GM18909 (cell line): ENCODE results near the gene MYCBP2.
"Not testable (repeated sequence)": the region's sequence is repeated elsewhere in the genome, so short reads cannot be mapped to it uniquely, and the experiment has no call there.

Experiments
- ATAC-seq: cut with Tn5 transposase; IDR thresholded peaks from one replicate; pipeline ENCODE4 v1.9.1; 2021; ENCODE audit warnings: mild to moderate bottlenecking; ENCODE audit not compliant: unreplicated experiment, poor library complexity

The MYCBP2 gene, protein sequence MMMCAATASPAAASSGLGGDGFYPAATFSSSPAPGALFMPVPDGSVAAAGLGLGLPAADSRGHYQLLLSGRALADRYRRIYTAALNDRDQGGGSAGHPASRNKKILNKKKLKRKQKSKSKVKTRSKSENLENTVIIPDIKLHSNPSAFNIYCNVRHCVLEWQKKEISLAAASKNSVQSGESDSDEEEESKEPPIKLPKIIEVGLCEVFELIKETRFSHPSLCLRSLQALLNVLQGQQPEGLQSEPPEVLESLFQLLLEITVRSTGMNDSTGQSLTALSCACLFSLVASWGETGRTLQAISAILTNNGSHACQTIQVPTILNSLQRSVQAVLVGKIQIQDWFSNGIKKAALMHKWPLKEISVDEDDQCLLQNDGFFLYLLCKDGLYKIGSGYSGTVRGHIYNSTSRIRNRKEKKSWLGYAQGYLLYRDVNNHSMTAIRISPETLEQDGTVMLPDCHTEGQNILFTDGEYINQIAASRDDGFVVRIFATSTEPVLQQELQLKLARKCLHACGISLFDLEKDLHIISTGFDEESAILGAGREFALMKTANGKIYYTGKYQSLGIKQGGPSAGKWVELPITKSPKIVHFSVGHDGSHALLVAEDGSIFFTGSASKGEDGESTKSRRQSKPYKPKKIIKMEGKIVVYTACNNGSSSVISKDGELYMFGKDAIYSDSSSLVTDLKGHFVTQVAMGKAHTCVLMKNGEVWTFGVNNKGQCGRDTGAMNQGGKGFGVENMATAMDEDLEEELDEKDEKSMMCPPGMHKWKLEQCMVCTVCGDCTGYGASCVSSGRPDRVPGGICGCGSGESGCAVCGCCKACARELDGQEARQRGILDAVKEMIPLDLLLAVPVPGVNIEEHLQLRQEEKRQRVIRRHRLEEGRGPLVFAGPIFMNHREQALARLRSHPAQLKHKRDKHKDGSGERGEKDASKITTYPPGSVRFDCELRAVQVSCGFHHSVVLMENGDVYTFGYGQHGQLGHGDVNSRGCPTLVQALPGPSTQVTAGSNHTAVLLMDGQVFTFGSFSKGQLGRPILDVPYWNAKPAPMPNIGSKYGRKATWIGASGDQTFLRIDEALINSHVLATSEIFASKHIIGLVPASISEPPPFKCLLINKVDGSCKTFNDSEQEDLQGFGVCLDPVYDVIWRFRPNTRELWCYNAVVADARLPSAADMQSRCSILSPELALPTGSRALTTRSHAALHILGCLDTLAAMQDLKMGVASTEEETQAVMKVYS (N-terminal part only)

DNA sequence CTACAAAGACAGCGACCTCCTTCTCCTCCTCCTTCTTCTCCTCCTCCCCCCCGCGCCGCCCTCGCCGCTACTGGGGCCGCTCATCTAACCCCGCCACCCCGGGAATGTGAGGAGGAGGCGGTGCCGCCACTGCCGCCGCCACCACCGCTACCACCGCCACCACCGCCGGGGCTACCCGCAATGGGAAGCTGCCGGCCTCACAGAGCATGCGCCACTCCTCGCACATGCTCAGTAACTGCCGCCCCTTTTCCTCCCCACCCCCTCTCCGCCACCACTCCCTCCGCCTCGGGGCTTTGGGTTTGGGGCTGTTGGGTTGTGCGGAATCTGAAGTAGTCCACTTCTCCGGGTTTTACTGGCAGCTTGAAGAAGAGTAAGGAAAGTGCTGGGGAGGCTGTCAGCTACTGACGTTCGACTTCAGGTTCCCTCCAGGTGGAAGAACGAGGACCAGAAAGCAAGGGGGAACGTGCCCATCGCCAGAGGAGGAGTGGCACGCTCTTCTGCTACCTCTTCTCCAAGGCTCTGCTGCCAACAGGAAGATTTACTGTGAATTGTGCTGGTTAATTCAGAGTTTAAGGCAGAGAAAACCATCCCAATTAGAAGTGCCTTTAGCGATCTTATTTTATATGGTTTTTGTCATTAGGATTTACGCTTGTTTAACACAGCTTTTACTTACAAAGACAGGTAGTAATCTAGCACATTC lies at the start of gene MYCBP2:
Gene MYCBP2, minus strand, starts transcription at position 190 of the 700 bp plus-strand sequence. CDS start 319 bp downstream, outside the sequence.
- peak; percentile 55 for ATAC-seq

DNA sequence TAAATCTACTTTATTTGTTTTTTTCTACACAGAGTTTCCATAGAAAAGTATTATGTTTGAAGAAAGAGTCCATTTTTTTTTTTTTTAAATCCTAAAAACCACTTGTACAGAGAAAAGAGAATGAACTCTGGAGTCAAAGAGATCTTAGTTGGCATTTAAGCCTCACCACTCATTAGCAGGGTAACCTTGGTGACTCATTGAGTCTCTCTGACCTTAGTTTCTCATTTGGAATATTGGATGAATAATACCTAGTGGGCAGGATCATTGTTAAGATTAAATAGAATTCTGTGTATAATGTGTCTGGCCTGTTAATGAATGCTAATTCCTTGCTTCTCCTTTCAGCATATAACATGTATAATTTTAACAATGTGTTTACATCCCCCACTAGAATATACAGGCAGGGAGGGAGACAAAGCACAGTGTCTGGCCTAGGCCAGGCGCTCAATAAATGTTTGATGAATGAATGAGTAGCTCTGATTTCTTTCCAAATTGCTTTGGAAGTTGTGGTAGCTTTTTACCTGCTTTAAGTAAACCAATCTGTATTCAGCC lies 48.7 kb upstream of the MYCBP2 start:
- no peak for ATAC-seq

DNA sequence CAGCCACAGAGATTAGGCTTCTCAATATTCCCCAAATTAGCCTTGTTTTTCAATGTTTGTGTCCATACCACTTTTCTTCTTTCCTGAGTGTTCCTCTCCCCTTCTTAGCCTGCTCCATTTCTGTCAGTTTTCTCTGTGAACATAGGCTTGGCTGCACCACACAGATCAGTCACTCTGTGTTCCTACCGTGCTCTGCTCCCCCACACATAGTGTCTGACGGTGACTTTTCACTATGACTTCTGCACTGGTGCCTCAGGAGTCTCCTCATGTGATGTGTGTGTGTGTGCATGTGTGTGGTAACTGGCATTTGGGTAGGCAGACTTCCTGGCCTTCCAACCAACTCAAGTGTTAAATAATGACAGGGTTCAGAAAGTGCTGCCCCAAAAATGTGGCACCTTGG lies 47.9 kb upstream of the MYCBP2 start:
- ATAC-seq = peak; percentile 76

DNA sequence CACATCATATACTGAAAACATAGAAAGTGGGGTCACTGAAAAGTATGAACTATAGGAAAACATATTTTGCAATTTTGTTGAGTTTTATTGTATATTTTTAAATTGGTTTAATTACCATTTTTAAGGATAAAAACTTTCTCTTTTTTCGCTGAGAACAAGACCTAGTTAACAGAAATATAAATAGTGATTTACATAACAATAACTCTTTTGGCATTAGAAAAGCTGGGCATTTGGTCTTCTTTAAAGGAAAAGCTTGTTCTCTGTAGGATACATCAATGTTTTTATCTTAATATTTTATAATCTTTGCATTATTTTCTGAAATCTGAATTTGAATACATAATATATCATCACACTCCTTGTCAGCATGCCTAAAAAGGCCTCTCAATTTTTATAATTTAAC lies 47.4 kb upstream of the MYCBP2 start:
- no peak for ATAC-seq

DNA sequence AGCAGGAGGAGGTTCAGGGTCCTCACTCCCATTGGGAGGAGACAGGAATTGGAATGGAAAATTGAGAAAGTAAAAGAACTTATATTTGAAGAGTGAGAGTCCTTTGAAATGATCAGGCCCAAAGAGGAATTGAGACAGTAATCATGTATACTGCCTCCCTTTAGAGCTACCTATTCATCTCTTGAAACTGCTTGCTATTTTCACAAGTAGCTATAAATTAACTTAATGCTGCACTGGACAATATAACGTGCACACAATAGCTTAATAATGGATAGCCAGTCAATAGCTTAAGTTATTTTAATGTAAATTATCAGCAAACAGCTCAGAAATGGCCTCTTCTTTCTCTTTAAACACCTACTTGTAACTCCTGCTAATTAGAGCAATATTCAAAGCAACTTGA lies 46.6 kb upstream of the MYCBP2 start:
- no peak for ATAC-seq

DNA sequence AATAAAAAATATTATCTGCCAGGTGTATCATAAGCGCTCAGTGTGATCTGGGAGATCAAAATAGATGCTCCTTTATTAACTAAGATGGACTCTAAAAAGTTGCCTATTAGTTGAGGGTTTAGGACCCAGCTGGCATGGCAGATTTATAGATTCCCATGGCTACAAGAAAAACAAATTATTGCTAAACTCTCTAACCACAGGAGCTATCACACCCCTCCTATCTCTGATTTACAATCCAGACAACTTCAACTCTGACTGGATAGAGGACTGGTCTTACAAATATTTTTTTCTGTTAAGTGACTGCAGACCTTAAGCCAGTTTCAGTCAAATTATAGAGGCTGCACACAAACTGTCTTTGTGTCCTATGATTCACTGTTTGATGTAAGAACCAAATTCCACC lies 45.4 kb upstream of the MYCBP2 start:
- no peak for ATAC-seq

DNA sequence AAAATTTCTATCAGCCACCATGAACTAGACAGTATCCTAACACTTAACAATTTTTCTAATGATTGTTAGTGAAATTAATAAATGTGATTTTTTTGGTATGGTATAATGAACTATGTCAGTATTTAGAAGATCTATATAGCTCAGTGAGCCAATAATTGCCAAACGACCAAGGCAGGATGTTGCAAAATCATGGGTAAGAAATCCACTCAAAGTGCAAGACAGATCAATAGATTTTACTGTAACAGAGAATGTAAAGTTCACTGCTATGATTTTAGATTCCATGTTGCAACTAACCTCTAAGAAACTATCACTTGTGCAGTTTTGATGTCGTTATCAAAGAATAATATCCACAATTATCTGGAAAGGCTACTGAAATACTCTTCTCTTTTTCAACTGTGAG lies 44.0 kb upstream of the MYCBP2 start:
- ATAC-seq = no peak

DNA sequence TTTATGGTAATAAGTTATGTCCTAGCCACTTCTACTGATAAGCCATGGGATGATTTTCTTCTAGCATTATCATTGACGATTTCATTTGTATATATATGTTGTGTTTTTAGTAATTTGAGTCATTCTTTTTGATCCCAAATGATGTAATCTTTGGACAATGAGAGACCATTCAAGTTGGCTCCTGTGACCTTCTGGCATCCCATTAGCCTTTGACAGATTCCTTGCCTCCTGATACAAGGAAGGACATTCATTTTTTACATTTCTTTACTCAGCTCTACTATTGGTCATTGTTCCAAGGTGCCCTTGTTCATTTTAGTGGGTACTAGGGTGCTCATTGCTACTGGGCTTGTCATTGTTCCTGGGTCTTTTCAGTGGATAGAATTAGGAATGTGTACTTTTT lies 35.3 kb upstream of the MYCBP2 start:
- no peak for ATAC-seq

DNA sequence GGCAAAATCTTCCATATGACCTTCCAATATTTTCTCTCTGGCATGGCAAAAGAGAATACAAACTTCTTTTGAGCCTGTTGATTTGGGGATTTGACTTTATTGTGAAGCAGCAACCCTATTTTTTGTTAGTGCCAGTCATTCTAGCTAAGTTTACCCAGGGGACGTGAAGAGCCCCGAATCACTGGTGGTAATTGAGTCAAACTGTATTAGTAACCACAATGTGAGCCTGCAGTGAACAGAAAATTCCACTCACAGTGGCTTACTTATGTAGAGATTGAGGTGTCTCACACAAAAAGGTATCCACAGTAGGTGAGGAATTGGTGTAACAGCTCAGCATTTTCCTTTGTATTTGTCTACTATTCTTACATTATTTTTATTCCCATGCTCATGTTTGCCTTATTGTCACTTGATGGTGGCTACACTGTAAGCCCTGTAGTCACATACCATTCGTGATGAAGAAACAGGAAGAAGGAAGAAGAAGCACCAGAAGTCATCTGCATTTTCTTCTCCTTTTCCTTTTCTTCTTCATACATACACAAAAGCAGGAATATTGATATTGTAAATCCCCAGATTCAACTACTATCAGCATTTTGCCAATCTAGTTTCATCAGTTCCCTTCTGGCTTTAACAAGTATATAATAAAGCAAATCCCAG lies 33.3 kb upstream of the MYCBP2 start:
- ATAC-seq = peak; percentile 68

DNA sequence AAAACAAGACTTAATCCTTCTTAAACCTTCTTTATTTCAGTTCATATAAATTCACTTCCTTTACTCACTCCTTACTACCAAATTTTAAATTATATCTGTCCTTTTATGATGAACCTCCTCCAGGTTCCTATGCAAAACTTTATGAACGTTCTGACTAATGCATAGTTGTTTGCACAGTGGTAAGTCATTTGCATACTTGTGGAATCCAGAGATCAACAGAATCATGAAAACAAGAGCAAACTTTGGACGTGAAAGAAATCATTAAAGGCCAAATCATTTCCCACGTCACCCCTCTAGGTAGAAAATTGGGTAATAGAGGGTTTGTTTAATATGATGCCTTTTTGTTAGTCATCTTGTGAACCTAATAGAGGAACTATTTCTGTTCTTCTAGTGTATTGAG lies 32.3 kb upstream of the MYCBP2 start:
- ATAC-seq = no peak

DNA sequence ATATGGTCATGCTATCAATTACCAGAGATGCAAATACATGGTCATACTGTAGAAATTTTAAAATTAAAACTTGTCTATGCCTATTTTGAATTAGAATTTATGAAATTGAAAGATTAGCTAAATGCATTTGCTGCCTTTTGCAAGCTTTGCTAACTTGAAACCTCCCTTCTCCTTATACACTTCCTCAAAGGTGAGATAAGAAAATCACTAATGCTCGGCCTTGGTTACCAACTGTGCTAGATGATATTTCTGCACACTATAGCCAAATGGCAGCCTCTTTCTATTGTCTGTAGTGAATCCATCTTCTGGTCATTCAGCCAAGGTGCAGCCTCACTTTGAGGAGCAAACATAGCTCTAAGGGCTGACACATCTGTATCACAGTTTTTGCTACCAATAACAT lies 31.1 kb upstream of the MYCBP2 start:
- no peak for ATAC-seq

DNA sequence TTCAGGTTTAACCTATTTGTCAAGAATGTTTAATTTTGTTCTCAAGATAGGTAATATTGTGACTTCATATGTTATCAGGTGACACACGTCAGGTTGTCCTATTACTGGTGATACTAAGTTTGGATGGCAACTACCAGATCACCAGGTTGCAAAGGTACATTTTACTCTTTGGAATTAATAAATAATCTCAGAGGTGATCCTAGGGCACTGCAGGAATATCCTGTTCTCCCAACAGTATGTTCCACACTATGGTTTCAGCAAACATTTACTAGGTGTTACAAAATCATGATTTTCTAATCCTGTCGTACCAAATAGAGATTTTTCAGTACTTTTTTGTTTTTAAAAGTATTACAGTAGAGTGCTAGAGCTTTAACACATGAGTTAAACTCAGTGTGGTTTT lies 29.3 kb upstream of the MYCBP2 start:
- no peak for ATAC-seq

DNA sequence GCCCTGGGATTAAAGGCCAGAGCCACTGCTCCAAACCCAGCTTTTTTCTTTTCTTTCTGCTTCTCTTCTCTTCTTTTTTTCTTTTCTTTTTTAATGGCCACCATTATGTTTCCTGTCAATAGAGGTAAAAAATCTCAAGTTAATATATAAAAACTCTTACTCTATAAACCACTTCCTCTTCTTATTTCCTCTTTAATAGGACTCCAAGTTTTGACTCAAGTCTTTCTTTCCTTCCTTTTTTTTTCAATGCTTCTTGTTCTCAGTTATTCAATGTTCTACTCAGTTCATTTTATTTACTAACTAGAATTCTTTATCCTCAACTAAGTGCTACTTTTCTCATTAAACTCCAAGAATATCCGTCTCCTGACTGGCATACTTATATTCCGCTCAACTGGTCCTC lies 27.1 kb upstream of the MYCBP2 start:
- no peak for ATAC-seq

DNA sequence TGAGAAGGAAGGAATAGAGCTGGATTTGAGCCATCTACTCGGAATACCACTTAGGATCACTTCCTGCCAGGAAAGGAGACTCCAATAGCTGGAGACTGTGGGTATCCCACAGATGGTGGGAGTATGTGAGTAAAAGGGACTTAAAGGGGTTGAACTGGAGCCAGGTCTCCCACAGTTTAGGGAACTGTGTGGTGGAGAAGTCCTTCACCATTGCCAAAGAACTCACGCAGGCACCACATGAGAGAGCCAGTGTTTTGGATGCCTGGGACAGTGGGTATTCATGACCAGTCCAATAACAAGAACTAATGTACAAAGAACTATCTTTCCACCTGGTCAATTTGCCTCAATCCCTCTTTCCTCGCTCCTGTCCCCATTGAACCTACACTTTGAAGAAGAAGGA lies 24.4 kb upstream of the MYCBP2 start:
- no peak for ATAC-seq

DNA sequence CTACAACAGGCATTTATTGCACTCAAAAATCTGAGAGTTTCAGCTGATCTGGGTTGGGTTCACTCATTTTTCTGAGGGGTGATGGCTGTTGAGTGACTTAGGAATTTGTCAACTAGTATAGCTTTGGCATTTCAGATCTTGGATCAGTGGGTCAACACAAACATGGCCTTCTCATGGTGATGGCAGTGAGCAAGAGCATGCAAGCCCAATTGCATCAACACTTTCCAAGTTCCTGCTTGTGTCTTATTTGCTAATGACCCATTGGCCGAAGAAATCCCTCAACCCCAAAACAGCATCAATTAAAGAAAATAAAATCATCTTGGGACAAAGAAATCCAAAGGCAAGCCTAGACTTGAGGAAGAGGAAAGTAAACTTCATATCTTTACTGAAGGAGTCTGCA lies 23.9 kb upstream of the MYCBP2 start:
- ATAC-seq = no peak

DNA sequence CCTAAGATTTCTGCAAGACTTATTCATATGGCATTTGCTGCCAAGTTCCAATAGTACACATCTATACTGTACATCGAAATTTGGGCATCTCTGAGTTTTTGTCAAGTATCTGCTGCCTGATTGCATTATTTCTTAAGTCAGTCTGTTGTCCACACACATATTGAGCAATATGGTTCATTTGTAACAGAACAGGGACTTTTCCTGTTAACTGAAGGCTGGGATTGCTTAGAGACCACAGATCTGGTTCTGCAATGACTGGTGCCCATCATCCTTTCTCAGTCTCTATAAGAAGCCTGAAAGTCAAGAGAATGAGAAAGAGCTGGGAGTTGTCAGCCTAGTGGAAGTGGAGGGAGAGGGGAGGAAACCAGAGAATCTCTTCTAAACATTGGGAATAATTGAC lies 22.5 kb upstream of the MYCBP2 start:
- ATAC-seq = no peak

DNA sequence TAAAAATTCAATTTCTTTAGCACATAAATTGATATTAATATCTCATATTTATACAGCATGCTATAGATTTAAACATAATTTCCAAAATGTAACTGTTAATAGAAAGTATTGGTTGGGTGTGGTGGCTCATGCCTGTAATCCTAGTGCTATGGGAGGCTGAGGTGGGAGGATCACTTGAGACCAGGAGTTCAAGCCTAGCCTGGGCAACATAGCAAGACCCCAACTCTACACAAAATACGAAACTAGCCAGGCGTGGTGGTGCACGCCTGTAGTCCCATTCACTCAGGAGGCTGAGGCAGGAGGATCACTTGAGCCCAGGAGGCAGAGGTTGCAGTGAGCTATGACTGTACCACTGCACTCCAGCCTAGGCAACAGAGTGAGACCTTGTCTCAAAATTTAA lies 20.5 kb upstream of the MYCBP2 start:
- not testable (repeated sequence) for ATAC-seq

DNA sequence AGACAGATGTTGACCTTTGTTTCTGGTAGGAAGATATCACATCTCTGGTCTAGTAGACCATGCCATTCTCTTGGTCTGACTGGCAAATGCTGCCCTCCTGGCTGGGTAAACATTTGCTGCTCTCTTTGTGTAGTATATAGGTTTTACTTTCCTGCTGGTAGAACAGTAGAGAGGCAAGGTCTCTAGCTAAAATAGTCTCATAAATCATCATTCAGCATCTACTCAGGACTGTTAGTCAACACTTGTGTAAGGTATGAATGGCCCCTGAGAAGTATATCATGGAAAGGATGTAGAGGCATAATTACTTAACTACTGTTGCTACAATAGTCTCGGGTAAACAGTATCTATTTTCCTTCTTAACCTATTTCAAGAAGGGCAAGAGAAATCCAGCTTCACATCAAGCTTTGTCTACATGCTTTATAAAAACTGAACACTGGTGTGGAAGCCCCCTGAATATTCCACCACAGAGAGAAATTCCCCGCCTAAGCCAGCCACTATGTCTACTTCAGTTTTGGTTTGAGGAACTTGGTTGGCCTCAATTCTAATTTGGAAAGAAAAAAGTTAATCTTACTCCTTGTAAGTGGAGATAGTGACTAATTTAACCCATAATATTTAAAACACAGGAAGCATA lies 18.4 kb upstream of the MYCBP2 start:
- ATAC-seq = peak; percentile 68

DNA sequence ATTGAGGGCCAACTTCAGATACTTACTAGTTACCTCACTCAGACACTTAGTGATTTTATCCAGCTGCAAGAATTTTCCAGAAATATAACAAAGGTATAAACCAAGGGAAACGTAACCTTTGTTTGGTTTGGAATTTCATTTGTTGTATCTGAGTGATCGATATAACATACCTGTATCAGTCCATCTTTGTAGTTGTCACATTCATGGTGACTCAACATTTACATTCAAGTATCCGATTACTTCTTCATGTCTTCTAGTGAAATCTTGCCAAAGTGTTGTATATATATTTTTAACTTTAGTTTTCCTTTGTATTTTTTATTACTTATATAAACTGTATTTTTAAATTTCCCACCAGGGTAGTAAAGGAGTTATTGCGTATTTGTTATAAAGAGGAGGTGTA lies 16.9 kb upstream of the MYCBP2 start:
- no peak for ATAC-seq
